NT2/D1 (cell line): ENCODE results near the gene PRKAG2.

Source experiments
- SUZ12 ChIP-seq: IDR thresholded peaks from 2 replicates; pipeline ENCODE4 v1.6.1; 2011; ENCODE audit not compliant: insufficient read length, insufficient read depth; ENCODE audit errors: extremely low read depth
- YY1 ChIP-seq: IDR thresholded peaks from 2 replicates; pipeline ENCODE4 v1.6.1; 2011; ENCODE audit not compliant: insufficient read length, insufficient read depth
- ZNF274 ChIP-seq: IDR thresholded peaks from 2 replicates; pipeline ENCODE4 v1.6.1; 2011; ENCODE audit warnings: mild to moderate bottlenecking, low read depth, low read length

GRCh38 chr7:151856098-151856497 lies 20.8 kb downstream of the PRKAG2 start:
- TF ChIP-seq ZNF274 (no peak), SUZ12 (no peak), YY1 (no peak)
